HG02884 (cell line): ENCODE measurements around the gene SCARF1.
"Not testable (repeated sequence)": the region's sequence is repeated elsewhere in the genome, so short reads cannot be mapped to it uniquely, and the experiment has no call there.

Source experiments
- ATAC-seq: cut with Tn5 transposase; IDR thresholded peaks from one replicate; pipeline ENCODE4 v1.9.1; 2021; ENCODE audit warnings: mild to moderate bottlenecking, moderate library complexity; ENCODE audit not compliant: unreplicated experiment

SCARF1 gene

GRCh38 chr17:1645207-1646171, at the start of gene SCARF1:
Gene SCARF1 (minus strand): TSS chr17:1645732. CDS start chr17:1645697, 35 bp downstream.
- ATAC-seq, result no peak

GRCh38 chr17:1693339-1693738, 47.8 kb upstream of the SCARF1 start:
- ATAC-seq, result no peak

- ATAC-seq, result no peak
These were observed 45.2 kb upstream of the SCARF1 start for GRCh38 chr17:1690544-1691221.

- not testable (repeated sequence) for ATAC-seq
These were observed 42.9 kb upstream of the SCARF1 start for GRCh38 chr17:1688405-1688804.

GRCh38 chr17:1686086-1686485, 40.6 kb upstream of the SCARF1 start:
- no peak for ATAC-seq

- peak; percentile 94 for ATAC-seq
These were observed 39.1 kb upstream of the SCARF1 start, which contains the start of gene PRPF8 for GRCh38 chr17:1684378-1685189. Gene PRPF8 (minus strand): TSS chr17:1684867. CDS start chr17:1684571, 296 bp downstream.

GRCh38 chr17:1683459-1683858, 37.9 kb upstream of the SCARF1 start:
- ATAC-seq, result no peak

- ATAC-seq, result no peak
These were observed 30.9 kb upstream of the SCARF1 start for GRCh38 chr17:1676401-1676800.

GRCh38 chr17:1673041-1673785, 27.7 kb upstream of the SCARF1 start:
- no peak for ATAC-seq

- ATAC-seq, result not testable (repeated sequence)
These were observed 18.4 kb upstream of the SCARF1 start for GRCh38 chr17:1663934-1664333.

GRCh38 chr17:1661045-1661444, 15.5 kb upstream of the SCARF1 start:
- ATAC-seq, result no peak

- ATAC-seq, result no peak
These were observed 12.6 kb upstream of the SCARF1 start for GRCh38 chr17:1658100-1658499.

- no peak for ATAC-seq
These were observed 8.2 kb upstream of the SCARF1 start for GRCh38 chr17:1653735-1654134.

GRCh38 chr17:1652794-1653193, 7.3 kb upstream of the SCARF1 start:
- ATAC-seq, result not testable (repeated sequence)

GRCh38 chr17:1651559-1651844, 6.0 kb upstream of the SCARF1 start:
- no peak for ATAC-seq

GRCh38 chr17:1650731-1651558, 5.4 kb upstream of the SCARF1 start:
- no peak for ATAC-seq

GRCh38 chr17:1649844-1650501, 4.4 kb upstream of the SCARF1 start, which contains the start of gene RILP:
Gene RILP (minus strand): TSS chr17:1649866. CDS start chr17:1649804, 62 bp downstream.
- no peak for ATAC-seq

- no peak for ATAC-seq
These were observed 3.7 kb upstream of the SCARF1 start for GRCh38 chr17:1648963-1649843.
